Measurements from ENCODE around the gene BHLHE23. TPM values are rescaled to one million over a fixed set of nuclear protein-coding genes. Genes with fewer than 3 reads are reported as not detected.

BHLHE23 gene
- polyA plus RNA-seq, 1 of the 3 experiments (the other 2 are of a cell fraction), result not detected

DNA sequence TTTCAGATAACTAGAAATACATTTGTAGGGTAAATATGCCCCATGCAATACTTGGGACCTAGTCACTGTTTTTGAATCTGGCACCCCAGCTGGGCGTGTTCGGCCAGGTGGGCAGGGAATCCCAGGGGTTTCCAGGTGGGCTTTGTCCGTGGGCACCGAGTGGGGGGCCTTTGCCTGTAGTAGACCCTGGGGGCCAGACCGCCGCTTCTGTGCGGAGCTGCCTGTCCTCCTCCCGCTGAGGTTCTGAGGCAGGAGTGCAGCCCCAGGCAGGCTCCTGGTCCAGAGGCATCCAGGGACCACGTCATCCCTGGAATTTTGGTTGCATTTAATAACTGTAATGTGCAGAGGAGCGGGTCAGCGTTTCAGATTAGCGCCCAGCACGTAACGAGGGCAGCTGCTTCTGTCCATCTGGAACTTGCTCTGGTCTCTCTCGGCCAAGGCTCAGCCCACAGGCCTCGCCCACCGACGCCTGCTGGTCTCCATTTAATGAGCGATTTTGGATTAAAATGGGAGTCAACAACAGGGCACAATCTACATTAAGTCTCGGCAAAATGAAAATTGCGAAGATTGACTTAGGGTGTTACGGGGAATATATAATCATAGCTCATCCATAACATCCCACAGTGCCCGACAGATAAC is 12.8 kb downstream of the BHLHE23 start:
- Histone ChIP-seq H3K9me2 (no peaks in the 10 kb centered on the region), H3K4me3 (ENCODE audit: low read depth in 2 of 2, low read length in 1 of 2) (no peak overlapping the region), H3K4me1 (ENCODE audit: control insufficient read depth in 1 of 2, insufficient read depth in 2 of 2, low read depth in 1 of 2, low read length in 1 of 2) (no peaks in the 10 kb centered on the region), H2AFZ (ENCODE audit: low read depth) (no peak overlapping the region), H3K27me3 (ENCODE audit: insufficient read depth) (peaks cover 76% of the 10 kb centered on the region), H4K20me1 (ENCODE audit: insufficient read depth) (no peaks in the 10 kb centered on the region), H3F3A (replicated peaks; ENCODE audit: insufficient read depth) (no peaks in the 10 kb centered on the region), H3K9me3 (no peaks in the 10 kb centered on the region), H3K36me3 (replicated peaks in 1 of 2; ENCODE audit: control insufficient read depth in 1 of 2, insufficient read depth in 2 of 2, low read length in 1 of 2) (no peaks in the 10 kb centered on the region), H3K79me2 (ENCODE audit: insufficient read depth) (no peaks in the 10 kb centered on the region), H3K27ac (ENCODE audit: low read depth in 2 of 2, low read length in 1 of 2) (no peak overlapping the region), H3K4me2 (no peak overlapping the region), H3K9ac (no peak overlapping the region)
- ChIA-PET CTCF (interaction anchor here (1.2 to 5.0 kb wide), 2 partner anchors 10 to 15 kb away, joined by 3 to 30 read pairs; no protein-coding TSS in a partner anchor), POLR2A (interaction anchor here (0.6 kb wide), 1 partner anchor 26 kb away, joined by 3 read pairs; no protein-coding TSS in a partner anchor)
- no peak for TF ChIP-seq ELF1 (IDR thresholded peaks at IDR 0.05)
- TF ChIP-seq, protein P1, sequence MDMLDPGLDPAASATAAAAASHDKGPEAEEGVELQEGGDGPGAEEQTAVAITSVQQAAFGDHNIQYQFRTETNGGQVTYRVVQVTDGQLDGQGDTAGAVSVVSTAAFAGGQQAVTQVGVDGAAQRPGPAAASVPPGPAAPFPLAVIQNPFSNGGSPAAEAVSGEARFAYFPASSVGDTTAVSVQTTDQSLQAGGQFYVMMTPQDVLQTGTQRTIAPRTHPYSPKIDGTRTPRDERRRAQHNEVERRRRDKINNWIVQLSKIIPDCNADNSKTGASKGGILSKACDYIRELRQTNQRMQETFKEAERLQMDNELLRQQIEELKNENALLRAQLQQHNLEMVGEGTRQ (IDR thresholded peaks at IDR 0.05; ENCODE audit: borderline replicate concordance, low read depth, low read length), result no peak
- TF ChIP-seq SIN3A (IDR thresholded peaks at IDR 0.05; ENCODE audit: borderline replicate concordance, low read depth, low read length), result no peak
- no peak for TF ChIP-seq RCOR1 (IDR thresholded peaks at IDR 0.05; ENCODE audit: low read length)
- TF ChIP-seq, protein P2, sequence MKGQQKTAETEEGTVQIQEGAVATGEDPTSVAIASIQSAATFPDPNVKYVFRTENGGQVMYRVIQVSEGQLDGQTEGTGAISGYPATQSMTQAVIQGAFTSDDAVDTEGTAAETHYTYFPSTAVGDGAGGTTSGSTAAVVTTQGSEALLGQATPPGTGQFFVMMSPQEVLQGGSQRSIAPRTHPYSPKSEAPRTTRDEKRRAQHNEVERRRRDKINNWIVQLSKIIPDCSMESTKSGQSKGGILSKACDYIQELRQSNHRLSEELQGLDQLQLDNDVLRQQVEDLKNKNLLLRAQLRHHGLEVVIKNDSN (IDR thresholded peaks at IDR 0.05; ENCODE audit: borderline replicate concordance, low read depth), result no peak
- TF ChIP-seq FOXM1 (IDR thresholded peaks at IDR 0.05; ENCODE audit: low read depth), result no peak
- TF ChIP-seq TAF1 (IDR thresholded peaks at IDR 0.05; ENCODE audit: borderline replicate concordance, low read depth, low read length), result no peak
- no peak for TF ChIP-seq RXRA (IDR thresholded peaks at IDR 0.05; ENCODE audit: borderline replicate concordance, low read depth)
- no peak for TF ChIP-seq GATA2 (CRISPR knock-in tag; IDR thresholded peaks at IDR 0.05)
- TF ChIP-seq, protein P3, sequence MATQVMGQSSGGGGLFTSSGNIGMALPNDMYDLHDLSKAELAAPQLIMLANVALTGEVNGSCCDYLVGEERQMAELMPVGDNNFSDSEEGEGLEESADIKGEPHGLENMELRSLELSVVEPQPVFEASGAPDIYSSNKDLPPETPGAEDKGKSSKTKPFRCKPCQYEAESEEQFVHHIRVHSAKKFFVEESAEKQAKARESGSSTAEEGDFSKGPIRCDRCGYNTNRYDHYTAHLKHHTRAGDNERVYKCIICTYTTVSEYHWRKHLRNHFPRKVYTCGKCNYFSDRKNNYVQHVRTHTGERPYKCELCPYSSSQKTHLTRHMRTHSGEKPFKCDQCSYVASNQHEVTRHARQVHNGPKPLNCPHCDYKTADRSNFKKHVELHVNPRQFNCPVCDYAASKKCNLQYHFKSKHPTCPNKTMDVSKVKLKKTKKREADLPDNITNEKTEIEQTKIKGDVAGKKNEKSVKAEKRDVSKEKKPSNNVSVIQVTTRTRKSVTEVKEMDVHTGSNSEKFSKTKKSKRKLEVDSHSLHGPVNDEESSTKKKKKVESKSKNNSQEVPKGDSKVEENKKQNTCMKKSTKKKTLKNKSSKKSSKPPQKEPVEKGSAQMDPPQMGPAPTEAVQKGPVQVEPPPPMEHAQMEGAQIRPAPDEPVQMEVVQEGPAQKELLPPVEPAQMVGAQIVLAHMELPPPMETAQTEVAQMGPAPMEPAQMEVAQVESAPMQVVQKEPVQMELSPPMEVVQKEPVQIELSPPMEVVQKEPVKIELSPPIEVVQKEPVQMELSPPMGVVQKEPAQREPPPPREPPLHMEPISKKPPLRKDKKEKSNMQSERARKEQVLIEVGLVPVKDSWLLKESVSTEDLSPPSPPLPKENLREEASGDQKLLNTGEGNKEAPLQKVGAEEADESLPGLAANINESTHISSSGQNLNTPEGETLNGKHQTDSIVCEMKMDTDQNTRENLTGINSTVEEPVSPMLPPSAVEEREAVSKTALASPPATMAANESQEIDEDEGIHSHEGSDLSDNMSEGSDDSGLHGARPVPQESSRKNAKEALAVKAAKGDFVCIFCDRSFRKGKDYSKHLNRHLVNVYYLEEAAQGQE (IDR thresholded peaks at IDR 0.05; ENCODE audit: low read depth, low read length), result no peak
- TF ChIP-seq RAD21 (IDR thresholded peaks at IDR 0.05; ENCODE audit: low read length), result no peak
- no peak for TF ChIP-seq CTCF (IDR thresholded peaks at IDR 0.05)
- TF ChIP-seq EZH2phosphoT487 (IDR thresholded peaks at IDR 0.05; ENCODE audit: borderline replicate concordance, low read depth), result no peak
- 53% methylated on average over 18 of the region's 23 CpGs for WGBS (ENCODE audit: low lambda C conversion rate)
- DNase-seq, result no peak

All from SK-N-SH (cell line).